ENCODE measurements around the gene USP25.

Gene USP25

GRCh38 chr21:15793550-15794235 lies 63.9 kb downstream of the USP25 start:
- DNase-seq (ENCODE audit: extremely low read depth, low read depth) = no peak
- TF ChIP-seq, protein P1, sequence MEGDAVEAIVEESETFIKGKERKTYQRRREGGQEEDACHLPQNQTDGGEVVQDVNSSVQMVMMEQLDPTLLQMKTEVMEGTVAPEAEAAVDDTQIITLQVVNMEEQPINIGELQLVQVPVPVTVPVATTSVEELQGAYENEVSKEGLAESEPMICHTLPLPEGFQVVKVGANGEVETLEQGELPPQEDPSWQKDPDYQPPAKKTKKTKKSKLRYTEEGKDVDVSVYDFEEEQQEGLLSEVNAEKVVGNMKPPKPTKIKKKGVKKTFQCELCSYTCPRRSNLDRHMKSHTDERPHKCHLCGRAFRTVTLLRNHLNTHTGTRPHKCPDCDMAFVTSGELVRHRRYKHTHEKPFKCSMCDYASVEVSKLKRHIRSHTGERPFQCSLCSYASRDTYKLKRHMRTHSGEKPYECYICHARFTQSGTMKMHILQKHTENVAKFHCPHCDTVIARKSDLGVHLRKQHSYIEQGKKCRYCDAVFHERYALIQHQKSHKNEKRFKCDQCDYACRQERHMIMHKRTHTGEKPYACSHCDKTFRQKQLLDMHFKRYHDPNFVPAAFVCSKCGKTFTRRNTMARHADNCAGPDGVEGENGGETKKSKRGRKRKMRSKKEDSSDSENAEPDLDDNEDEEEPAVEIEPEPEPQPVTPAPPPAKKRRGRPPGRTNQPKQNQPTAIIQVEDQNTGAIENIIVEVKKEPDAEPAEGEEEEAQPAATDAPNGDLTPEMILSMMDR (IDR thresholded peaks at IDR 0.05; ENCODE audit: low read depth, low read length, missing control alignments) = no peak
- H3K4me3 ChIP-seq (replicated peaks; ENCODE audit: low read depth, low read length) = no peak overlapping the region

DNA sequence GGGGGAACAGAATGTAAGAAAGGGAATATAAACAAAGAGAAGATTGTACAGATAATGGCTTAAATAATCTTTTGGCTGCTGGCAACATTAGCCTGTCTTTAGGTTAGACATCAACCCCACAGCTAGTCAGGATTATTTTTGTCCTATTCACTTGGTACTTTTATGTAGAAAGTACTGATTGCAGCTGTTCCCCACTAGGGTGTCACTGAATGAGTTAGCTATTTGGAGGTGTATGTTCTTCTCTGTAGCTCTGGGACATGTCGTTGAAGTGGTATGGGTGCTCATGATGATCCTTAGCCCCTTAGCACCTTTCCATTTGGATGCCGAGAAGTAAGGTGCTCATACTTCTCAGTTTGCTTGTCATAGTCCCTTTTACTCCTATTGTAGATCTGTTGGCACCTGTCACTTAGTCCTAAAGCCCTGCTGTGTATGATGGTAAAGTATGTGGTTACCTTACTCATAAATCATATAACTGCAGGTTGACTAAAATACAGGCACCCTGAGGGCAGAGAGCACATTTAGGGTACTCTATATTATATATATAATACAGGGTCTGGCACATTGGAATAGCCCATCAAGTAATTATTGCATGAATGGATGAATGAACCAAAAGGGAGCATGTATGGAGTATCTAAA lies 64.6 kb downstream of the USP25 start:
- TF ChIP-seq, protein P1 (IDR thresholded peaks at IDR 0.05; ENCODE audit: low read depth, low read length, missing control alignments) = no peak
- DNase-seq (ENCODE audit: extremely low read depth, low read depth) = no peak
- no peak overlapping the region for H3K4me3 ChIP-seq (replicated peaks; ENCODE audit: low read depth, low read length)

- DNase-seq (ENCODE audit: extremely low read depth, low read depth) = no peak
- H3K4me3 ChIP-seq (replicated peaks; ENCODE audit: low read depth, low read length) = no peak overlapping the region
- TF ChIP-seq, protein P1 (IDR thresholded peaks at IDR 0.05; ENCODE audit: low read depth, low read length, missing control alignments) = no peak
Observed at GRCh38 chr21:15795533-15795932, 65.8 kb downstream of the USP25 start.

- H3K4me3 ChIP-seq (replicated peaks; ENCODE audit: low read depth, low read length) = no peak overlapping the region
- no peak for DNase-seq (ENCODE audit: extremely low read depth, low read depth)
- TF ChIP-seq, protein P1 (IDR thresholded peaks at IDR 0.05; ENCODE audit: low read depth, low read length, missing control alignments) = no peak
Observed at GRCh38 chr21:15797577-15798363, 68.0 kb downstream of the USP25 start.

DNA sequence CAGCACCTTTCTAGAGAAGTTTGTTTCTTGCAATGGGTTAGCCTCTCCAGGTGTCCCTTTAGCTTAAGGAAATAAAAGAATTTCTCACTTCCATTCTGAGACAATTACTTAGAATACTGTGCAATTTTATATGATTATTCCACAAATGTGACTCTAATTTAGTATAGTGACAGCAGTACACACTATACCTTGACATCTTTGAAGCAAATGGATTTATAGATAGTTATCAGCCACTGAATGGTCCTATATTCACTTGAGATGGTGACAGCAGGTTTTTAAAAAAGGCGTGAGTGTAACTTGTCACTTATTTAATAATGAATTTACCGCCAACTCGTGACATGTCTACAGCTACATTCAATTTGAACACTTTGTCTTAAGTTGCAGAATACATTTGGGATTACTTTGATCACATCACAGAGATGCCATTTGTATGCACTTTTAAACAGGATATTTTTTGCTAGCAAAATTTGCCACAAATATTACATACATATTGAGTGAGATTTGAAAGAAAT lies 71.6 kb downstream of the USP25 start:
- TF ChIP-seq, protein P1 (IDR thresholded peaks at IDR 0.05; ENCODE audit: low read depth, low read length, missing control alignments) = no peak
- DNase-seq (ENCODE audit: extremely low read depth, low read depth) = no peak
- no peak overlapping the region for H3K4me3 ChIP-seq (replicated peaks; ENCODE audit: low read depth, low read length)

DNA sequence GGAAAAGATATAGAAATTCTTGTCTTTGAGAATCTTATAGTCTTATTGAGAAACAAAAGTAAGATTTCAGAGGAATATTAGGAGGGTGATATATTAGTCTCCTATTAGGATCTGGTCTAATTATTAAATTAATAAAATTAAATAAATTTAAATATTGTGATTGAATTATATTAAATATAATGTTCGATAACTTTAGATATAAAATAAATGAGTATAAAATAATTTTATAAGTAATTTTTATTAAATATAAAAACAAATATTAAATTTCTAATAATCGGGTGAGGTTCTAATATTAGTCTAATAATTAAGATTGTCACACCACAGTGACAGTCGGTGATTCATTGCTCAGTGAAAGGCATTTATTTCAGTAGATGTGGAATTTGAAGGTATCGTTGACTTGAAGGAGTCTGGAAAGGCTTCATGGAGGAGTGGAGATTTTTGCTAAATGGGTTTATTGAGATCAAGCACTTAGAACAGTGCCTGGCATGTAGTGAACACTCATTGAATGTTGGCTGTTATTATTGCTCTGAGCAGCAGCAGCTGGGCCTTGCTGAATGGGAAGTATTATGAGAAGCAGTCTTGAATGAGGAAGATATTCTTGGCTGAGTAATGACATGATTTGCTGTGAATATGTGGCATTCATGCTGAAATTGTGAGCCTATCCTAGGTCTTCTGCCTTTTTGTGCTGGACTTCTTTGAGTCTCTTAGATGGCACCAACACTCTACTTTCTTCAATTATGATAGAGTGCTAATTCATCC lies 74.6 kb downstream of the USP25 start:
- H3K4me3 ChIP-seq (replicated peaks; ENCODE audit: low read depth, low read length) = no peak overlapping the region
- no peak for DNase-seq (ENCODE audit: extremely low read depth, low read depth)
- TF ChIP-seq, protein P1 (IDR thresholded peaks at IDR 0.05; ENCODE audit: low read depth, low read length, missing control alignments) = no peak
